Inflammatory macrophage treated with lipopolysaccharide for 4 hours (primary cell): Measurements from ENCODE around the gene SHISAL1.

ENCODE experiments used
- DNase-seq: peaks from one replicate; pipeline ENCODE4 v3.0.0-alpha.2; 2020

The SHISAL1 gene

DNA sequence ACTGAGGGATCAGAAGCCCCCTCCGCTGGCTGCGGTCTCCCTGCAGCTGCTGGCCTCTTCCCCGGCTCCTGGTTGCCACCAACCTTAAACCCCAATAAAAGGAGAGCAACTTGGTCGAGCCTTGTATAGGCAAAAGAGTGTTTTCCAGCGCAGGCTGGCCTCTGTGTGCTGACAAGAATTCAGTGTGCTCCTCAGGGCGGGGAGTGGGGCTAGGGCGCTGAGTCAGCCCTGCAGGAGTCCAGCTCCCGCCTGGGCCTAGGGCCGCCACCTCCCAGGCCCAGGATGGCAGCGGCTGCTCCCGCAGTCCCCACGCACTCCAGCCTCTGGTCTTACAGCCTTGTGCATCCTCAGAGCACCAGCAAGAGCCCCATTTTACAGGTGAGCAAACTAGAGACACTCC, at the start of gene SHISAL1:
SHISAL1 (minus strand) TSS at position 186 of the 400 bp plus-strand sequence. CDS start 12,006 bp downstream, outside the sequence.
- DNase-seq: no peak

DNA sequence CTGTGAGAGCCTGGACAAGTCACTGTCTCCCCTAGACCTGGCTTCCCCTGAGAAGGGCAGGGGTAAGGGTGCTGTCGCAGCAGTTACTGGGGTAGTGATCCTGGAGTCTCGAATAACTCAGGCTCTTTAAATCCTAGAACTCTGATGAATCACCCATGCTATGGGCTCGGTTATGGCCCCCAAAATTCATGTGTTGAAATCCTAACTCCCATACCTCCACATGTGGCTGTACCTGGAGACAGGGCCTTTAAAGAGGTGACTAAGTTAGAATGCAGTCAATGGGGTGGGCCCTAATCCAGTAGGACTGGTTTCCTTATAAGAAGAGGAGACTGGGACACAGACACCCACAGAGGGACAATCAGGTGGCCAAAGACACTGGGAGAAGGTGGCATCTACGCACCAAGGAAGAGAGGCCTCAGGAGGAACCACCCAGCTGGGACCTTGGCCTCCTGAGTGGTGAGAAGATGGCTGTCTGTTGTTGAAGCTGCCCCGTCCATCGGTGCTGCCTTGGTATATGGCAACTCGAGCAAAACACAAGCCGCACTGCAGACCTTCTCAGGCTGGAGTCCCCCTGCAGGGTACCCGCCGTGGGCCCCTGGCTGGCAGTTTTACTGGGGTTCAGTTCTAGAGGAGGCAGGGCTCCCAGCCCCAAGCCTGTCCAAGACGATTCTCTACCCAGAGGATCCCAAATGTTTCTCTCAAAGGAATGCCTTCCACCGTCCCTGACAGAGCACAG, 48.8 kb upstream of the SHISAL1 start:
- no peak for DNase-seq

DNA sequence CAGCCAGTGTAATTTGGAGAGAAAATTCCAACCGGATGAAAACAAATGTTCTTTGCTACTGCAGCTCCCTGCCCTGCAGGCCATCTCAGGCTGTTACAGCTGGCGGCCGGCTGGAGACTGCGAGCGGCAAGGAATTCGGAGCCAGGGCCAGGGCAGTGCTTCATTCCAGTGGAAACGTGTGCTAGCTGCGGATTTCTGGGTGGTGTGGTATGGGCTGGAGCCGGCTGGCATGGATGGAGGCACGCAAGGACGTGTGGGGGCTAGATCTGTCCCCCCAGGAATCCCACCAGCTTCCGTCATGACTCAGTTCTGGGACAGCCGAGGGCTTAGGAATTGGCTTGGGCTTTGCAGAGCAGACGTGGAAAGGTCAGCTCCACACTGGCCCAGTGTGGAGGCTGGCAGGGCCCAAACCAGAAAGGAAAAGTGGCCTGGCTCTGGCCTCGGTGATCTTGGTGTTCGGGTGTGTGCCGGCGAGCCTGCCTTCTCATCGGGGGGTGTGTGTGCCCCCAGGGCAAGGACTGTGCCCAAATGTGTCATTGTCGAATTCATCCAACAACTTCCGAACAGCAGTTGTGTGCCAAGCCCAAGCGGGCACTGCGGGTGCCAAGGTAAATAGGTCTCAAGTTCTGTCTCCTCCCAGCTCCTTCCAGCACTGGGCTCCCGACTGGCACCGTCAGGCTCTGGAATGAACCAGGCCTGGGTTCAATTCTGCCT, 48.1 kb upstream of the SHISAL1 start:
- DNase-seq: no peak

DNA sequence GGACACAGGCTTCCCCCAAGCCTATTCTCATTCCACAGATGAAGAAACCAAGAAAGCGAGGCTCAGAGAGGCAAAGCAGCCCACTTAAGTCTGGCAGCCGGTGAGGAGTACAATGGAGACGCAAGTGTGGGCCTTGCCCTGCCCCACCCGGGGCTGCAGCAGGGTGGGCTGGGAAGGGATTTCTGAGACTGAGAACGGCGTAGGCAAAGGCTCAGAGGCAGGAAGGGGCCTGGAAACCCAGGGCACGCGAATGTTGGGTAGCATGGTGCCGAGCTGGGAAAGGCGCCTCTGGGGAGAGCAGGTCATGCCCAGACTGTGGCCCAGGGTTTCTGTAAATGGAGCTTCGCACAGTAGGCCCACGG, 47.5 kb upstream of the SHISAL1 start:
- DNase-seq: no peak

DNA sequence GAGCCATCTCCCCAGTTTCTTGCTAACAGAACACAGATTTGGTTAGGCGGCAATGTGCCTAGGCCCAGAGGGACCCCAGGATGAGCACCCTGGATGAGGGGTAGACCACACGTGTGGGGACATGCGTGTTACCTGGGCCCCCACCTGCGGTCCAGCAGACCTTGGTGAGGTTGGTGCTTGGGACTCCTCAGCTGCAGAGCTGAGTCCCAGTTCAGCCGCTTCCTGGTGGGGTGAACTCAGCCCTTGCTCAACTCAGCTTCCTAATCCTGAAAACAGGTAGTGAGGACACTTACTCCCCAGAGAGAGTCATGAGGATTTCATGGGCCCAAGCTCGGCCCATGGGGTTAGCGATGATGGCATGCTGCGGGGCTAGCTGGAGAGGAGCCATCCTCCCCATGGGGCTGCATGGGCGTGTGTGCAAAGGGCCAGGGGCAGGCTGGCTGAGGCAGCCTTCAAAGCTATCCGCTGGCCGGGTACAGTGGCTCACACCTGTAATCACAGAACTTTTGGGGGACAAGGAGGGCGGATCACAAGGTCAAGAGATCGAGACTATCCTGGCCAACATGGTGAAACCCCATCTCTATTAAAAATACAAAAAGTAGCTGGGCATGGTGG, 46.9 kb upstream of the SHISAL1 start:
- peak; percentile 3 for DNase-seq

DNA sequence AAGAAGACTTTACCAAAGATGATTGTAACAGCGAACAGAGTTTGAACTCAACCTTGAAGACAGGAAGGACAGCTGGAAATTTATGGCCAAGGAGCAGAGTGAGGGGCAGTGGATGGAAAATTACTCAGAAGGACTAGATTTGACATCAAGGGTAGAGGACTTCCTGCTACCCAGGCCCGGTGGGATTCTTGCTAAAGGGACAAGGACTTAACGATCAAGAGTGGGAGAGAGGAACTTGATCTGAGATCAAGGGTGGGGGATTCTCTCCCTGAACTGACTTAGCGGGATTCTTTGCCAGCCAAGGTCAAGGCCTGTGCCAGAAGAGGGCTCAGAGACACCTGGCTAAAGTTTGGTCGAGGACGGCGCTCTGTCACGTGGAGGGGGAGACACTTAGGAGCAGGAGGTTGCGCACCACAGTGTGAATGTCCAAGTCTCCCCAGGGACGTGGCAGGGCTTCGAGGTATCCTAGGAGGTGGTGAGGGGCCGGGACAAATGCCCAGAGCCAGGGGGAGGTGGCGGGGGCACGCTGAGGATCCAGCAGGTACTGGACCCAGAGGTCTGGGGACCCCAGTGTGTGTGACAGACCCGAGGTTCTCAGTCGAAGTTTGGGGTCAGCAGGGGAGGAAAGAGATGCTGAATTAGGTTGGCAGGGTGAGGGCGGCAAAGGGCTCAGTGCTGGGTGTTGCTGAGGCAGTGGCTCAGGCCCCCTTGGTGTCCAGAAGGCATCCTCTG, 46.1 kb upstream of the SHISAL1 start:
- no peak for DNase-seq

DNA sequence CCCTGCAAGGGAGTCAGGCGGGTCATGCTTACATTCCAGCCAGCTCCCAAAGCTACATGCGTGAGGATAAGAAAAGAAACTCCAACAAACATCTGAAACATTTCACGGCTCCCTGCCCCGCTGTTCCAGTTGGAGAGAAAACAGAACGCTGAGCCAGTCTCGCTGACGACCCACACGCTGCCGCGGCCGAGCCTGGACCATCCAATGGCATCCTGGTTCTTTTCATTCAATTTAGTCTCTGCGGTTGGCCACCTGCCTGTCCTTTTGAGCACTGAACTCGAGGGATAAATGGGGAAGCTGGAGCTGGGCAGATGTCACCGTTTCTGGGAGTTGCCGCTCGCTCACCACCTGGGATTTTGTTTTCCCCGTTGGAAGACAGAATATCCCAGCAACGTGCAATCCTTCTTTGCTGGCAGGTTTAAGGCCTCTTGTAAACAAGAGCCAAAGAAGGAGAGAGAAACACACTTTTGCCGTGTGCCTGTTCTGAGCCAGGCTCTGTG, 45.3 kb upstream of the SHISAL1 start:
- DNase-seq: no peak

DNA sequence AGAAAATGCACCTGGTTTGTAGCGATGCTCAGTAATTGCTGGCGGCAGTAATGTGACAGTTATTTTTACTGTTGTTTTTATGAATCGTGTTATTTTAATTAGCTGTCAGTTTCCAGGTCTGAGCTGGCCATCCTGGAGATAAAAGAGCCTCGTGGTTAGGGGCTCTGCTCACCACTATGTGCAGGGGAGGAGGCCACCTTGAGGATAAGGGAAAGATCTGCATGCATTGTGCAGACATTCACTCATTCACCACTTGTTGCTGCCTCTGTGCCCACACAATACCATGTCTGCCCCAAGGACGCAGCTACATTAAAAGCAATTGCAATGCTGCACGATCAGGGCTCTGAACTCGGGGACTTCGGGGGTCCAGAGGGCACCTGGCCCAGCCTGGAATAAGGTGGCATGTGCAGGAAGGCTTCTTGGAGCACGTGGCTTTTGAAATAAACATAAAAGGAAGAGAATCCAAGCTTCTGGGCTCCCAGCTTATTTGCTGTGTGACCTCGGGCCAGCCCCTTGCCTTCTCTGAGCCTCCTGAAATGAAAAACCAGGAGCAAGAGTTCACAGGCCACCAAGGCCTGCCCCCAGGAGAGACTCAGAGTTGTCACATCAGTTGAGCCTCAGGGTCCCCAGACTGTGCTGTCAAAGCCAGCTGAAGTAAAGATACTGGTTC, 44.7 kb upstream of the SHISAL1 start:
- DNase-seq: no peak

DNA sequence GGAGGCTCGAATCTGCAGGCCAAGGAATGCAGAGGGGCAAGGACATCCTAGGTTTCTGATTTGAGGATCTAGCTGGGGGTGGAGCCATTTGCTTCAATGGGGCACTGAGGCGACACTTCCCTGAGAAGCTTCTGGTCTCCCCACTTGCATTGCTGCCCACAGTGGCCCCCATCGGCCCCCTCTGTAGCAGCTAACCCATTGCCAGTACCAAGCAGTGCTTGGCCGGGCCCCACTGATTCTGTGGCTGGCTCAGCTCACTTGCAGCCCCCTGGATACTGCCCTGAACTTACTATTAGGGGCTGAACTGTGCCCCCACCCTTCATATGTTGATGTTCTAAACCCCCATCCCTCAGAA, 42.9 kb upstream of the SHISAL1 start:
- no peak for DNase-seq

DNA sequence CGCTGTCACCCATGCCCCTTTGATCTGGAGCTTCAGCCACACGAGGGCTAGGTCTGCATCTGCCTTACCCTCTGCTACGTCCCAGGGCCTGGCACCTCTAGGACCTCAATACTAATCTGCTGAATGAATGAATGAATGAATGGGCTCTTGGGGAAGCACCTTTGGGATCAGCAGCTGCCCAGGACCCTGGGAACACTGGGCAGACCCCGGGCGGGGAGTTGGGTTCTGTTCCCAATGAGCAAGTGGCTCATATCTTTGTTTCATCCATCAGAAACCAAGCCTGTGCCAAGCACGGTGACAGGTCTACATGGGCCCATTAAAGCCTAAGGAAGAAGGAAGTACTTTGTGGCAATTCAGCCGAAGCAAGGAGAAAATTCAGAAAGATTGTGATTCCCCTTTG, 41.5 kb upstream of the SHISAL1 start:
- DNase-seq: no peak

DNA sequence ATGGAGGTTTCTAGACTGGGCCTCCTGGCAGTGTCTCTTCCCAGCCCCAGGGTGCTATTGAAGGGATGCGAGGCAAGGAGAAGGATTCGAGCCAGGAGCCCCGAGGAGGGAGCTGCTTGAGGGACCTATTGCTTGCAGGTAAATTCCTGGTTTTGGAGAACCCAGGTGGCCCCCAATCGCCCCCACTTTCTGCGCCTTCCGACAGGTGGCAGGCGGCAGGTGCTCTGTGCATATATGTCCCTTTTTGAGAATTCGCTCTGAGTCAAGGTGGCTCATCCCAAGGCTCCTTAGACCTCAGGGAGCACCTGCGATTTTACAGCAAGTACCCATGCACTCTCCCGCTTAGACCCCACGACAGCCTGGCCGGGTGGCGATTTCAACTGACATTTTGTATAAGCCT, 40.3 kb upstream of the SHISAL1 start:
- no peak for DNase-seq

DNA sequence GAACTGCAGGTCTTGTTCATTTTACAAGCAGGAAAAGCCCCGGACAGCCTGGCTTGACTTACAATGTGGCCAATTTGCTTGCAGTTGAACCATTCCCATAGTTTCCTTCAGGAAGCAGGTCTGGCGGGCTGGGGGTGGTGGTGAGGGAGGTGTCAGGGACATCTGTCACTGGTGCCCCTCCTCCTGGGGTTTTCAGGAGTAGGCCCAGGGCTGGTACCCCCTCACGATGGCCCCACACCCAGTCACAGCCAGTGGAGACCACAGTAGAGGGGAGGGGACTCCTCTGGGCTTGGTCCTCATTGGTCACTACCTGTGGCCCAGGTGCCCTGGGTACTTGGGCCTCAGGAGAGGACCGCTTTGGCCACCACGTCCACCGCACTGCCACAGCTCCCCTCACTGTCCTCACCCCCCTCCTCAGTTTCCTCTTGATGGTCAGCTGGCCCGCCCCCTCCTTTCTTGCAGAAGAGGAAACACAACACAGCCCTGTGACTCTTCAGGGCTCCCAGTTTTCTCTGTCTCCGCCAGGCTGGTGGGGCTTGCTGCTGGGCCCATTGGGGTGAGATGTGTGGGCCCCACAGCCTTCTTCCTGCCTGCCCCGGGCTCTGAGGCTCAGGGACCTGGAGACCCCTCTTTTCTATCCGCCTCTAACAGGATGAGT, 39.8 kb upstream of the SHISAL1 start:
- peak; percentile 7 for DNase-seq

DNA sequence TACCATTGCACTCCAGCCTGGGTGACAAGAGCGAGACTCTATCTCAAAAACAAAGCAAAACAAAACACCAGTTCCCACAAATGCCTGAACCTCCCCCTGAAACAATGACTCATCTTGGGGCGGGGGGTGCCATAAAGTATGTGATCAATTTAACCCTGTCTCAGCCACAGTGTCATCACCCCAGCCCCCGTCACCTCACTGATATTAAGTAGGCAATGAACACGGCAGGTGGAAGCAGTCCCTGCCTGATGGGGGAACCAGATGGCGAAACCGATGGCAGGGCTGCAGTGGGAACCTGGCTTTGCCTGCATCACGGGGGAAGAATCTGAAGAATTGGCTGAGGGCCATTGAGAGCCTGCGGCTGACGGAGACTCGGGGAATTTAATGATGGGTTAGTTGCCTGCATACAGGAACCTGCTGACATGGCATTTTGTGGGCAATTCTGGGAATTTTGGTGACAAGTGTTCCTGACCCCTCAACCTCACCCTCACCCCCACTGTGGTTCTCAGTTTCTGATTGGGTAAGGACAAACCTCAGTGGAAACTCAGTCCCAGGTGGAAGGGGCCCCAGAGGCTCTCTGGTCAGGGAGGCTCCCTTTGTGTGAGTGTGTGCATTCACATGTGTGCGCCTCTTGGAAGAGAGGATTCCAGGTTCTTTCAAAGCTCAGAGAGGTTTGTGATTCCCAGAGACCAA, 39.1 kb upstream of the SHISAL1 start:
- DNase-seq: peak; percentile 3

DNA sequence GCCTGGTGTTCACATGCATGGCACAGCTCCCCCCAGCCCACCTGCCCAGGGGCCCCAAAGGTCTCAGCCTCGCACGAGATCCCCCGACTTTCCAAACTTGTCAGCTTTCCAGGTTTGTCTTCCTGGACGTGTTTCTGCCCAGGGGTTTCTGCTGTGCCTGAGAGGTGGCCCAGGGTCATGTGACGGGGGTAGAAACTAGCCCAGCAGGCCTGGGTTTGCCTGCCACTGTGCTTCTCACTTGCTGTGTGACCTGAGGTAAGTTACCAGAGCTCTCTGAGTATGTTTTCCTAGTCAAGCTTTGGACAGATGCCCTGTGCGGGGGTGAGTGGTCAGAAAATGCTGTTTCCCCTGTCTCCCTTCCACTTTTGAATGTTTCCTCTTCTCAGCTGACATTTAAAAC, 38.3 kb upstream of the SHISAL1 start:
- no peak for DNase-seq

DNA sequence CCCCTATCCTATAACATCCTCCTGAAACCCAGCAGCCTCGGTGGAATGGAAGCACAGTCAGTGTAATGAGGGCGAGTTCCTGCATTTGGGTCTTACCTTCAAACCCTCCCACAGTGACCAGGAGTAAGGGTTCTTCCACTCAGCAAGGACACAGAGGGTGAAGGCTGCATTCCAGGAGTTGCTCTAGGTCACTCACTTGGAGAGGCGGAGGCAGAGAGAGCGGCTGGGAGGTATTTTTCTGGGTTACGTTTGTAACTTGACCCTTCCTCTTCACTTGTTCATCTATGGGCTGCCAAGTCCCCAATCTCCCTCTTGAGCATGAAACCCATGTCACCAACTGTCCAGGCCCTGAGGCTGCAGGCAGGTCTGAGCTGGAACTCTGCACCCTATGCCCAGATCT, 36.8 kb upstream of the SHISAL1 start:
- DNase-seq: no peak

DNA sequence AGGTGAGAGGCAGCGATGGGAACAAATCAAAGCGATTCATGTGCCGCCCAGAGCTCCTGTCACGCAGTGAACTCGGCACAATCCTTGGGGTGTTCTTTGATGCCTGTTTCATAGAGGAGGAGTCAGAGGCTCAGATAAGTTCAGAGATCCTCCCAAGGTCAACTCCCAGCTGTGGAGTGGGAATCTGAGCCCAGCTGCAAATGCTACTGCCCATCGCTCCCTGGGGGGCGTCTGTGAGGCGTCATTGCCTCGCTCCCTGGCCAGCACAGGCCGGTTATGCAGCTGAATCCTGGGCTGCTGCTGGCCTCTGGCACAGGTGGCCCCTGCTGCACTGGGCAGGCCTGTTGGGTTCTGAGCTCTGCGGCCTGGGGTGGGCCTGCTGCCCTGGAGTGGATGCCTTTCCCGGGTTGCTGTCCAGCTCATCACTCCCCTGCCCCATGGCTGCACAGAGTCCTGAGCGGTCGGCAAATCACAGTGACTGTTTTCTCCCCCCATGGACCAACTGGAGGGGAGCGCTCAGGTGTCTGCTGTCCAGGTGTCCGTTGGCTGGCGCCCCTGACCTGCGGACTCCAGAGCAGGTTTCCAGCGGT, 36.3 kb upstream of the SHISAL1 start:
- DNase-seq: no peak

DNA sequence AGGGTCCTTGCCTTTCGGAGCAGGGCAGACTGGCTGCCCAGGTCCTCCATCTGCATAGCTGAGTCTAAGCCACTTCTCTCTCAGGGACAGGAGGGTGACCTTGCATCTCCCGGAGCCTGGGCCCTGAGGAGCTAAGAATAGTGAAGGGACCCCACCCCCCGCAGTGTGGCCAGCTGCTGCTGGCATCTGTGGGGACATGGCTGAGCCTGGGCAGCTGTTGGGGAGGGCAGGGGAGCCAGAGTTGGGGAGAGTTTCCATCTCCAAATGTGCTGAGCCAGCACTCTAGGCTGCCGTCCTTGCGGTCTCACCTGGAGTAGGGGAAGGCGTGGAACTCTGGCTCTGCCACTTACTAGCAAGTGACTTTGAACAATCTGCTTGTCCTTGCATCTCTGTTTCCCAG, 34.8 kb upstream of the SHISAL1 start:
- DNase-seq: no peak

DNA sequence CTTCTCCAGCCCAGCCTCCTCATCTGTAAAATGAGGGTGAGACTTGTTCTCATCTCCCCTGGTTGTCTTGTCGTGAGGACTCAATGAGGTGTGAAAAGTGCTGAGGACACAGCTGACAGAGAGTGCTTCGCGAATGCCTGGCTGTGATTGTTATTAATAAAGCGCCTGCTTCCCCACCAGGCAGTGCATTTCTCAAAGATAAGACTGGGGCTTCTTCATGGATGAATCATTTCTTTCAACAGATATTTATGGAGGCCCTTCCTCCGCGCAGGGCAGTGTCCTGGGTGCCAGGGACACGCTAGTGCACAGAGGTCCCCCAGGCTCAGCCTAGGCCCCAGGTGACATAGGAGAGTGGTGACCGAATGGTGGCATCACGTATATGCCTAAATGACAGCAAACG, 34.3 kb upstream of the SHISAL1 start:
- no peak for DNase-seq

DNA sequence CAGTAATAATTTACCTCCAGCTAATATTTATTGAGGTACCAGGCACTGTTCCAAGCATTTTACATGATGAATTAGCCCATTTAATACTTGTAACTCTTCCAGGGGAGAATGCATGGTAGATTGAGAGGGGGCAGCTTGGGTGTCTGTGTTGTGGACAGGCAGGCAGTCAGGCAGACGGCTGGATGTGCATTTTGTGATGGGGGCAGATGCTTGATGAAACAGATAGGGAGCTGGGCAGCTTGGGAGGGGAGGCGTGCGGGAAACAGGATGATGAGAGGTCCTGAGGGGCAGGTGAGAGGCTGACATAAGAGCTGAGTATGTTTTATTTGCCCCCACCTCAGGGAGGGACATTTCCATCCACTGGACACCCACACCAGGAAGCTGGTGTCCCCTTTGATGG, 33.1 kb upstream of the SHISAL1 start:
- DNase-seq: no peak

DNA sequence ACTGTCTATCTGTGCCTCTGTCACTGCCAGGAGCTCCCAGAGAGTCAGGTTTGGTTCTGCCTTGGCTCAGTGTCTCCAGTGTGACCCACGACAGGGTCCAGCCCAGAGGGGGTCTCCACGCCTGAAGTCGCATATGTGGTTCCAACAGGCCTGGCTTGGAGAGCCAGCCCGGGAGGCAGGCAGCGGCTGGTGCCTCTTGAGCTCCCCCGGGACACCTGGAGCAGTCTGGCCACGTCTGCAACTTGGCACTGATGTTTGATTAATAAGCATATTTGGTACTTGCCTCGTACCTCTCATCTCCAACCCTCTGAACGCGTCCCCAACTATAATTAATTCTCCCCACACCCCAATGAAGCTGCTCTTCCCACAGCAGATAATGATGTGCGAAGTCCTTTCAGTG, 31.7 kb upstream of the SHISAL1 start:
- no peak for DNase-seq

DNA sequence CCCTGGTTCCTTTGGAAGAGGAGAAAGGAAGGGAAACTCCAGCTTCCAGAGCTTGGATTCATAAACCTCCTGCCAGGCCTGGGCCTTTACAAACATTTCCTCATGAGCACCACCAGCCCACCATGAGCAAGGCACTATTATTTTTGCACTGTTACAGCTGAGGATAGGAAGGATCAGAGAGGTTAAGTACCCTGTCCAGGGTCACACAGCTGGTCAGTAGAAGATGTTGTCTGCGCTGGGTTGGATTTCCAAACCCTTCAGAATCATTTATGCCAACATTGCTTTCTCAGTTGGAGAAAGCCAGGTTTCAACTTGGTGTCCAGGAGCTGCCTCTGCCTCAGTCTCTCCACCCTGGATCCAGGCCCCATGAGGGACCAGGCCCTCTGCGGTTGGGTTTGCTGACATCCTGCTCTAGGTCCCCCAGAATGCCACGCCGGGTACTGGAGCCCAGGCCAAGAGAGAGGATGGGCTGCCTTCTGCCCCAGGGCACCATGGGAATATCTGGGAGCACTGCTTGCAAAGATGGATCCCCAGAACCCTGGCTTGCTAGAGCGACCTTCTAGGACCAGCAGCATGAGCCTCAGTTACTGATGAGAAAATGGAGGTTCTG, 29.7 kb upstream of the SHISAL1 start:
- DNase-seq: no peak
